HepG2 (cell line): Measurements from ENCODE around the gene TMEM253. TPM values are rescaled to one million over a fixed set of nuclear protein-coding genes. Genes with fewer than 3 reads are reported as not detected.

Experiments
- ATAC-seq: fragments of 200-7000 bp; cut with Tn5 transposase; 3 replicates; pipeline ENCODE4 v1.9.1; 2020; ENCODE audit warnings: mild to moderate bottlenecking, moderate library complexity
- BruUV-seq: library from RNA; stranded (reverse); fragments of 400-500 nt; replicated peaks from 2 replicates; lab custom pipeline; 2021; lab: Mats Ljungman, UMichigan
- CTCF ChIA-PET: fragments of 300-600 bp; formaldehyde crosslinking; extraction: SDS; loops from one replicate; lab custom pipeline; 2021; ENCODE audit warnings: low total read pairs, inconsistent platforms, low intra/inter-chr PET ratio; lab: Yijun Ruan, JAX
- POLR2A ChIA-PET: fragments of 350-600 bp; sonication (Branson Sonifier 250); formaldehyde crosslinking; loops from one replicate; lab custom pipeline; 2020; ENCODE audit warnings: antibody characterized with exemption, inconsistent platforms; lab: Yijun Ruan, JAX
- DNase-seq: peaks from one replicate; pipeline ENCODE4 v3.0.0-alpha.2; 2015; ENCODE audit warnings: low spot score
- FAIRE-seq: peaks from 3 replicates; lab custom pipeline; 2011; peaks lifted over from hg19 to GRCh38; lab: Jason Lieb, UNC
- H2AFZ ChIP-seq: one replicate; pipeline ENCODE4 v1.6.1; 2011; ENCODE audit warnings: low read length, inconsistent platforms
- H3K27ac ChIP-seq: fragments of 300-600 bp; 3 replicates; pipeline ENCODE4 v1.8.0; 2011; ENCODE audit warnings: mixed run types, mild to moderate bottlenecking, mixed read lengths, low read length, inconsistent platforms; ENCODE audit not compliant: insufficient read depth; ENCODE audit errors: extremely low read length
- H3K27me3 ChIP-seq, 2 experiments: fragments of 200-600 bp in 1 of 2; 2 replicates in 1 of 2; 3 replicates in 1 of 2; pipeline versions ENCODE4 v1.6.0 to v1.8.0; 2011; ENCODE audit warnings: low read length in 2 of 2, mild to moderate bottlenecking in 2 of 2, moderate library complexity in 2 of 2, inconsistent platforms in 1 of 2; ENCODE audit not compliant: insufficient read depth in 2 of 2, control insufficient read depth in 1 of 2
- H3K36me3 ChIP-seq, 2 experiments: fragments of 200-600 bp in 1 of 2; replicated peaks in 1 of 2; 2 replicates in 1 of 2; 3 replicates in 1 of 2; pipeline versions ENCODE4 v1.5.1 to v1.8.0; 2011; ENCODE audit warnings: low read length in 2 of 2, inconsistent platforms in 1 of 2; ENCODE audit not compliant: insufficient read depth in 2 of 2, control insufficient read depth in 1 of 2
- H3K4me1 ChIP-seq: 2 replicates; pipeline ENCODE4 v1.5.1; 2012; ENCODE audit warnings: low read length, inconsistent platforms; ENCODE audit not compliant: insufficient read depth
- H3K4me2 ChIP-seq: 2 replicates; pipeline ENCODE4 v1.6.0; 2011; ENCODE audit warnings: low read depth, low read length, inconsistent platforms
- H3K4me3 ChIP-seq, 3 experiments: fragments of 200-600 bp in 1 of 3; sonication (generic), shearing (Covaris generic) in 1 of 3; replicated peaks in 1 of 3; 2 replicates each; pipeline ENCODE4 v1.5.1; 2011 to 2016; ENCODE audit warnings: low read length in 3 of 3, inconsistent platforms in 2 of 3, low read depth in 2 of 3, mild to moderate bottlenecking in 2 of 3, control low read depth in 1 of 3, mixed read lengths in 1 of 3; ENCODE audit not compliant: insufficient read depth in 1 of 3
- H3K79me2 ChIP-seq: one replicate; pipeline ENCODE4 v1.6.1; 2011; ENCODE audit warnings: low read length, inconsistent platforms; ENCODE audit not compliant: insufficient read depth
- H3K9ac ChIP-seq: 2 replicates; pipeline ENCODE4 v1.6.0; 2011; ENCODE audit warnings: mild to moderate bottlenecking, low read depth, low read length, inconsistent platforms; ENCODE audit not compliant: insufficient read depth
- H3K9me3 ChIP-seq: 2 replicates; pipeline ENCODE4 v1.5.1; 2012; ENCODE audit warnings: mild to moderate bottlenecking, low read length
- H4K20me1 ChIP-seq: 2 replicates; pipeline ENCODE4 v1.6.0; 2011; ENCODE audit warnings: inconsistent platforms, mild to moderate bottlenecking, low read length, moderate library complexity; ENCODE audit not compliant: insufficient read depth
- EEA1 ChIP-seq: sonication (generic); formaldehyde crosslinking; IDR thresholded peaks from 2 replicates; pipeline ENCODE4 v1.5.1; 2020; ENCODE audit warnings: mild to moderate bottlenecking, missing genetic modification reagents, borderline replicate concordance
- GATAD1 ChIP-seq: IDR thresholded peaks from 2 replicates; pipeline ENCODE4 v1.6.1; 2016; ENCODE audit warnings: missing genetic modification reagents, missing compliant biosample characterization
- KDM5A ChIP-seq: fragments of 200-600 bp; sonication (generic); IDR thresholded peaks from 2 replicates; pipeline ENCODE4 v1.7.0; 2018; ENCODE audit warnings: antibody characterized with exemption, mild to moderate bottlenecking, low read length, borderline replicate concordance
- ZBTB25 ChIP-seq: IDR thresholded peaks from 2 replicates; pipeline ENCODE4 v1.6.1; 2018; ENCODE audit warnings: missing genetic modification reagents
- ZEB1 ChIP-seq: IDR thresholded peaks from 2 replicates; pipeline ENCODE4 v1.6.1; 2012; ENCODE audit warnings: mild to moderate bottlenecking, low read depth, inconsistent platforms; ENCODE audit not compliant: insufficient replicate concordance
- ZNF280D ChIP-seq: sonication (generic); formaldehyde crosslinking; IDR thresholded peaks from 2 replicates; pipeline ENCODE4 v1.5.1; 2020; ENCODE audit warnings: mild to moderate bottlenecking, missing genetic modification reagents
- WGBS: methylation state at CpG from one replicate; pipeline ENCODE4 v1.1.6; 2017; ENCODE audit warnings: low lambda C conversion rate; 5-methylcytosine and 5-hydroxymethylcytosine counted together
- in situ Hi-C: cut with HindIII; loops from 2 replicates; pipeline ENCODE4 v1.10.0; 2017; ENCODE audit warnings: low pct_unique_long_range_greater_than_20kb; ENCODE audit not compliant: extremely low pct_ligation_motif_present
- intact Hi-C: fragments of 100-400 bp; cut with micrococcal nuclease; formaldehyde crosslinking; loops from one replicate; pipeline ENCODE4 v1.10.0; 2022; ENCODE audit not compliant: unreplicated experiment
- polyA plus RNA-seq, 8 experiments: library from polyadenylated mRNA; depleted of rRNA in 3 of 8; stranded (reverse) in 7 of 8; unstranded in 1 of 8; fragments of >200 nt; fragmentation: Illumina TruSeq in 4 of 8; extraction: Trizol in 4 of 8; gene quantifications; 2 replicates each; pipeline versions ENCODE4 v1.2.1 to v1.2.3, GENCODE V29; 2011 to 2016; ENCODE audit warnings: low read depth in 4 of 8, missing spikeins in 1 of 8, mixed read lengths in 1 of 8; ENCODE audit not compliant: insufficient read depth in 1 of 8
- total RNA-seq, 5 experiments: library from RNA; depleted of rRNA; stranded (reverse); fragments of >200 nt; fragmentation: Illumina TruSeq; extraction: Trizol; gene quantifications; 2 replicates each; pipeline ENCODE4 v1.2.3, GENCODE V29; 2016; ENCODE audit warnings: low read depth in 1 of 5

TMEM253 gene
- total and polyA plus RNA-seq, 2 of the 13 experiments (the other 11 are each of a cell fraction or from before 2014, with no cell fraction given): 0.29 to 0.45 TPM

GRCh38 chr14:21098892-21099595 is 1.8 kb upstream of the TMEM253 start (continued):
- peak; percentile 69; the same call in 1 of the 2 replicates for TF ChIP-seq ZNF280D
- no peak for TF ChIP-seq ZEB1
- no peak; the same call in 1 of the 2 replicates for TF ChIP-seq KDM5A
- TF ChIP-seq GATAD1 (CRISPR knock-in tag): peak; percentile 2; the same call in 1 of the 2 replicates

- FAIRE-seq (no peak), ATAC-seq (no peak), DNase-seq (no peak)
- BruUV-seq: no TSS peak
- ChIA-PET POLR2A (interaction anchor here (6.5 kb wide), 1 partner anchor 30 kb away, joined by 141 read pairs; the partner anchor contains the start of gene ARHGEF40), CTCF (no interaction called here)
- H3K79me2 ChIP-seq: peaks cover 39% of the 10 kb centered on the region
- H3K27ac ChIP-seq: no peak overlapping the region
- no peaks in the 10 kb centered on the region for H3K9me3 ChIP-seq
- peak overlapping the region; percentile 76; the same call in 1 of the 2 replicates for H3K9ac ChIP-seq
- 86% methylated on average over 5 of the region's 5 CpGs for WGBS
- TF ChIP-seq EEA1 (CRISPR knock-in tag) (no peak), ZBTB25 (0 out of 2 replicates have a peak, but pooled peaks have one; percentile 7)
- H3K4me2 ChIP-seq: peak overlapping the region; percentile 88
- peak overlapping the region in 2 of 3 experiments; percentile 83 to 85; a peak in 3 of 6 replicates for H3K4me3 ChIP-seq
- H3K36me3 ChIP-seq: no peaks in the 10 kb centered on the region
- in situ Hi-C loops (no loop called here), intact Hi-C loops (no loop called here)
- peaks cover 74% of the 10 kb centered on the region for H3K4me1 ChIP-seq
- H4K20me1 ChIP-seq: no peaks in the 10 kb centered on the region
- no peak overlapping the region for H2AFZ ChIP-seq
- no peaks in the 10 kb centered on the region; a peak in 1 of 5 replicates for H3K27me3 ChIP-seq
These were observed 1.3 kb upstream of the TMEM253 start for GRCh38 chr14:21099596-21099985.
